H9 (cell line): ENCODE results near the gene GRIN2A. TPM values are rescaled to one million over a fixed set of nuclear protein-coding genes. Genes with fewer than 3 reads are reported as not detected.

Experiments
- DNase-seq: peaks from one replicate; pipeline ENCODE4 v3.0.0-alpha.2; 2017
- H2AFZ ChIP-seq: one replicate; pipeline ENCODE4 v1.6.1; 2013; ENCODE audit warnings: mild to moderate bottlenecking, low read length, control low read depth, moderate library complexity
- H2AK5ac ChIP-seq: 2 replicates; pipeline ENCODE4 v1.6.1; 2013; ENCODE audit warnings: low read length, control low read depth, mixed read lengths; ENCODE audit not compliant: insufficient read length
- H2BK120ac ChIP-seq: one replicate; pipeline ENCODE4 v1.6.1; 2013; ENCODE audit warnings: low read depth, mild to moderate bottlenecking, low read length, control low read depth, inconsistent platforms; ENCODE audit not compliant: poor library complexity, severe bottlenecking
- H2BK12ac ChIP-seq: 2 replicates; pipeline ENCODE4 v1.6.1; 2013; ENCODE audit warnings: low read length, control low read depth, mixed read lengths, low read depth; ENCODE audit not compliant: insufficient read length
- H2BK15ac ChIP-seq: 2 replicates; pipeline ENCODE4 v1.6.1; 2013; ENCODE audit warnings: low read depth, low read length, control low read depth
- H2BK20ac ChIP-seq: one replicate; pipeline ENCODE4 v1.6.1; 2013; ENCODE audit warnings: low read depth, mild to moderate bottlenecking, low read length, control low read depth, inconsistent platforms; ENCODE audit not compliant: poor library complexity, severe bottlenecking
- H2BK5ac ChIP-seq: 2 replicates; pipeline ENCODE4 v1.6.1; 2013; ENCODE audit warnings: low read length, control low read depth, mixed read lengths; ENCODE audit not compliant: insufficient read length
- H3K14ac ChIP-seq: 2 replicates; pipeline ENCODE4 v1.6.1; 2013; ENCODE audit warnings: low read length, control low read depth; ENCODE audit not compliant: insufficient read depth
- H3K18ac ChIP-seq: 2 replicates; pipeline ENCODE4 v1.6.1; 2013; ENCODE audit warnings: low read depth, mild to moderate bottlenecking, mixed read lengths, low read length, control low read depth; ENCODE audit not compliant: insufficient read length
- H3K23ac ChIP-seq: 2 replicates; pipeline ENCODE4 v1.6.1; 2013; ENCODE audit warnings: low read length, control low read depth, mixed read lengths, low read depth; ENCODE audit not compliant: insufficient read length
- H3K23me2 ChIP-seq: 2 replicates; pipeline ENCODE4 v1.6.1; 2013; ENCODE audit warnings: low read depth, mild to moderate bottlenecking, mixed read lengths, low read length, control low read depth; ENCODE audit not compliant: insufficient read length, poor library complexity, severe bottlenecking
- H3K27ac ChIP-seq: 2 replicates; pipeline ENCODE4 v1.5.1; 2013; ENCODE audit warnings: low read length, control low read depth, mixed read lengths, low read depth; ENCODE audit not compliant: insufficient read length
- H3K27me3 ChIP-seq: 2 replicates; pipeline ENCODE4 v1.6.1; 2013; ENCODE audit warnings: low read length, control low read depth, inconsistent platforms; ENCODE audit not compliant: insufficient read depth
- H3K4ac ChIP-seq: 2 replicates; pipeline ENCODE4 v1.6.1; 2013; ENCODE audit warnings: low read depth, mild to moderate bottlenecking, control low read depth, inconsistent platforms, low read length, moderate library complexity
- H3K4me1 ChIP-seq: 2 replicates; pipeline ENCODE4 v1.6.1; 2013; ENCODE audit warnings: low read length, control low read depth, inconsistent platforms; ENCODE audit not compliant: insufficient read depth
- H3K4me2 ChIP-seq: 2 replicates; pipeline ENCODE4 v1.6.1; 2013; ENCODE audit warnings: low read length, control low read depth, mixed read lengths; ENCODE audit not compliant: insufficient read length, insufficient read depth
- H3K56ac ChIP-seq: 2 replicates; pipeline ENCODE4 v1.6.1; 2013; ENCODE audit warnings: low read depth, mild to moderate bottlenecking, mixed read lengths, low read length, control low read depth; ENCODE audit not compliant: insufficient read length
- H3K79me1 ChIP-seq: 2 replicates; pipeline ENCODE4 v1.6.1; 2013; ENCODE audit warnings: low read depth, mild to moderate bottlenecking, moderate library complexity, low read length, control low read depth, inconsistent platforms; ENCODE audit not compliant: insufficient read depth, poor library complexity, severe bottlenecking
- H3K79me2 ChIP-seq: 2 replicates; pipeline ENCODE4 v1.6.1; 2013; ENCODE audit warnings: low read length, control low read depth, inconsistent platforms; ENCODE audit not compliant: insufficient read depth
- H3K9ac ChIP-seq: 2 replicates; pipeline ENCODE4 v1.6.1; 2013; ENCODE audit warnings: low read length, control low read depth, mixed read lengths; ENCODE audit not compliant: insufficient read length; ENCODE audit errors: extremely low read depth
- H3K9me3 ChIP-seq: one replicate; pipeline ENCODE4 v1.6.1; 2013; ENCODE audit warnings: low read depth, low read length, inconsistent platforms; ENCODE audit not compliant: control insufficient read depth
- H3T11ph ChIP-seq: one replicate; pipeline ENCODE4 v1.6.1; 2013; ENCODE audit warnings: mild to moderate bottlenecking, low read length, control low read depth, inconsistent platforms
- H4K20me1 ChIP-seq: one replicate; pipeline ENCODE4 v1.6.1; 2013; ENCODE audit not compliant: control insufficient read depth, insufficient read length, insufficient read depth
- H4K5ac ChIP-seq: 2 replicates; pipeline ENCODE4 v1.6.1; 2013; ENCODE audit warnings: low read depth, mild to moderate bottlenecking, mixed read lengths, low read length, control low read depth; ENCODE audit not compliant: insufficient read length
- H4K8ac ChIP-seq: replicated peaks from 2 replicates; pipeline ENCODE4 v1.6.1; 2013; ENCODE audit warnings: low read length, control low read depth, mixed read lengths, low read depth; ENCODE audit not compliant: insufficient read length
- H4K91ac ChIP-seq: 2 replicates; pipeline ENCODE4 v1.6.1; 2013; ENCODE audit warnings: low read depth, mild to moderate bottlenecking, moderate library complexity, mixed read lengths, low read length, control low read depth; ENCODE audit not compliant: insufficient read length
- H3K27ac Mint-ChIP-seq, 3 experiments: 2 replicates in 2 of 3; 3 replicates in 1 of 3; pipeline ENCODE4 v1.8.0; 2020 to 2021; ENCODE audit warnings: mixed read lengths in 3 of 3, mild to moderate bottlenecking in 1 of 3, moderate library complexity in 1 of 3
- H3K27me3 Mint-ChIP-seq: 2 replicates; pipeline ENCODE4 v1.8.0; 2021; ENCODE audit warnings: low read depth, mild to moderate bottlenecking, moderate library complexity, mixed read lengths
- H3K36me3 Mint-ChIP-seq, 3 experiments: 2 replicates in 2 of 3; 3 replicates in 1 of 3; pipeline ENCODE4 v1.8.0; 2020 to 2021; ENCODE audit warnings: low read depth in 3 of 3, mixed read lengths in 3 of 3; ENCODE audit not compliant: insufficient read depth in 1 of 3
- H3K4me1 Mint-ChIP-seq, 2 experiments: 2 replicates each; pipeline ENCODE4 v1.8.0; 2020; ENCODE audit warnings: mixed read lengths in 2 of 2
- H3K4me3 Mint-ChIP-seq, 2 experiments: 2 replicates in 1 of 2; 3 replicates in 1 of 2; pipeline ENCODE4 v1.8.0; 2020 to 2021; ENCODE audit warnings: mild to moderate bottlenecking in 2 of 2, mixed read lengths in 2 of 2, moderate library complexity in 1 of 2
- H3K9me3 Mint-ChIP-seq, 2 experiments: 2 replicates in 1 of 2; 3 replicates in 1 of 2; pipeline ENCODE4 v1.8.0; 2020; ENCODE audit warnings: mild to moderate bottlenecking in 2 of 2, mixed read lengths in 2 of 2, moderate library complexity in 1 of 2
- WGBS: extraction: QIAGEN DNeasy Blood & Tissue Kit; methylation state at CpG from one replicate; pipeline ENCODE4 v1.1.7; 2013; ENCODE audit warnings: missing lambda C conversion rate, low lambda C conversion rate, mixed read lengths; ENCODE audit not compliant: insufficient read length; ENCODE audit errors: extremely low coverage; 5-methylcytosine and 5-hydroxymethylcytosine counted together
- total RNA-seq: library from RNA; stranded (reverse); gene quantifications from 2 replicates; pipeline ENCODE4 v1.2.1, GENCODE V29; 2021
- TF ChIP-seq, protein P1 (sequence below): fragments of 200-600 bp; sonication (generic); conservative IDR thresholded peaks from 3 replicates; pipeline ENCODE4 v1.8.0; 2021; ENCODE audit warnings: antibody characterized with exemption, mild to moderate bottlenecking

The GRIN2A gene
- total RNA-seq, 1 experiment from 2014 or later, result 1.5 TPM

DNA sequence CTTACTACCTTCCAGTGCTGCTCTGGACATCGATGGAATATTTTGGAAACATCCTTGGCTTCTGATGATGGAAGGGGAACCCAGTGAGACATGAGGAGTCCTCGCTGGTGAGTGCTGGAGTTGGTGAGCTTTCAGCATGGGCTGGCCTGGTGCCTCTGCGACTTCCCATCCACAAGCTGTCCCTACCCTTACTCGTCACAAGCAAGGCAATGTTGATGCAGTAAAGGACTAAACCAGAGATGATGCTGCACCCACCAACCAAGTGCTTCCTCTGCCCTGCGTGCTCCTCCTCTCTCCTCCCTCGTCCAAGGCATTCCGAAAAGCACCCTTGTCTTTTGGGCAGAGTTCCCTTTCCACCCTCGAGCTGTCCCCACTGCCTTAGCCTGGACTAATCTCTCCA, 154.7 kb downstream of the GRIN2A start:
- Histone ChIP-seq H2BK20ac (no peak overlapping the region), H3K4ac (no peak overlapping the region), H3K79me1 (no peaks in the 10 kb centered on the region), H2AFZ (no peak overlapping the region), H2BK120ac (no peak overlapping the region), H3T11ph (no peak overlapping the region), H3K23me2 (no peaks in the 10 kb centered on the region), H4K20me1 (no peaks in the 10 kb centered on the region), H3K79me2 (no peaks in the 10 kb centered on the region), H3K9me3 (no peaks in the 10 kb centered on the region), H3K18ac (no peak overlapping the region), H3K4me1 (no peaks in the 10 kb centered on the region), H4K8ac (no peak overlapping the region), H2BK12ac (no peak overlapping the region), H3K14ac (no peak overlapping the region), H3K4me2 (no peak overlapping the region), H4K91ac (no peak overlapping the region), H3K27ac (no peak overlapping the region), H2BK5ac (no peak overlapping the region), H2BK15ac (no peak overlapping the region), H2AK5ac (no peak overlapping the region), H4K5ac (no peak overlapping the region), H3K9ac (no peak overlapping the region), H3K27me3 (no peaks in the 10 kb centered on the region; the same call in 1 of the 2 replicates), H3K56ac (no peak overlapping the region), H3K23ac (no peak overlapping the region)
- no CpG with 5 or more reads among the region's 8 CpGs for WGBS
- H3K9me3 Mint-ChIP-seq, result no peaks in the 10 kb centered on the region
- no peak for DNase-seq
- H3K4me3 Mint-ChIP-seq, result no peak overlapping the region
- no peak overlapping the region for H3K27ac Mint-ChIP-seq
- TF ChIP-seq, protein P1, sequence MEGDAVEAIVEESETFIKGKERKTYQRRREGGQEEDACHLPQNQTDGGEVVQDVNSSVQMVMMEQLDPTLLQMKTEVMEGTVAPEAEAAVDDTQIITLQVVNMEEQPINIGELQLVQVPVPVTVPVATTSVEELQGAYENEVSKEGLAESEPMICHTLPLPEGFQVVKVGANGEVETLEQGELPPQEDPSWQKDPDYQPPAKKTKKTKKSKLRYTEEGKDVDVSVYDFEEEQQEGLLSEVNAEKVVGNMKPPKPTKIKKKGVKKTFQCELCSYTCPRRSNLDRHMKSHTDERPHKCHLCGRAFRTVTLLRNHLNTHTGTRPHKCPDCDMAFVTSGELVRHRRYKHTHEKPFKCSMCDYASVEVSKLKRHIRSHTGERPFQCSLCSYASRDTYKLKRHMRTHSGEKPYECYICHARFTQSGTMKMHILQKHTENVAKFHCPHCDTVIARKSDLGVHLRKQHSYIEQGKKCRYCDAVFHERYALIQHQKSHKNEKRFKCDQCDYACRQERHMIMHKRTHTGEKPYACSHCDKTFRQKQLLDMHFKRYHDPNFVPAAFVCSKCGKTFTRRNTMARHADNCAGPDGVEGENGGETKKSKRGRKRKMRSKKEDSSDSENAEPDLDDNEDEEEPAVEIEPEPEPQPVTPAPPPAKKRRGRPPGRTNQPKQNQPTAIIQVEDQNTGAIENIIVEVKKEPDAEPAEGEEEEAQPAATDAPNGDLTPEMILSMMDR, result no peak
- H3K4me1 Mint-ChIP-seq, result peaks cover 6 to 9% of the 10 kb centered on the region in 2 experiments; a peak in 3 of 4 replicates
- H3K27me3 Mint-ChIP-seq, result peaks cover 1% of the 10 kb centered on the region; the same call in 1 of the 2 replicates
- H3K36me3 Mint-ChIP-seq, result no peaks in the 10 kb centered on the region
